Neutrophil (primary cell): Measurements from ENCODE around the gene INPP5B.
"Not testable (repeated sequence)": the region's sequence is repeated elsewhere in the genome, so short reads cannot be mapped to it uniquely, and the experiment has no call there.

Experiments
- H3K27ac ChIP-seq: fragments of 200-600 bp; sonication (generic); 2 replicates; pipeline ENCODE4 v1.5.1; 2016; ENCODE audit warnings: mild to moderate bottlenecking, moderate library complexity
- H3K27me3 ChIP-seq: fragments of 200-600 bp; sonication (generic); 2 replicates; pipeline ENCODE4 v1.6.0; 2016; ENCODE audit warnings: mild to moderate bottlenecking
- H3K36me3 ChIP-seq: fragments of 200-600 bp; sonication (generic); 2 replicates; pipeline ENCODE4 v1.5.1; 2017
- H3K4me1 ChIP-seq, 2 experiments: fragments of 200-600 bp in 1 of 2; sonication (generic) in 1 of 2; 1 replicate in 1 of 2; 2 replicates in 1 of 2; pipeline versions ENCODE4 v1.5.1 to v1.6.1; 2013 to 2016; ENCODE audit warnings: low read depth in 1 of 2, low read length in 1 of 2, mild to moderate bottlenecking in 1 of 2, moderate library complexity in 1 of 2; ENCODE audit not compliant: control insufficient read depth in 1 of 2, insufficient read depth in 1 of 2
- H3K4me3 ChIP-seq, 2 experiments: fragments of 200-600 bp in 1 of 2; sonication (generic) in 1 of 2; 1 replicate in 1 of 2; 2 replicates in 1 of 2; pipeline ENCODE4 v1.5.1; 2013 to 2016; ENCODE audit warnings: low read depth in 1 of 2, low read length in 1 of 2, mild to moderate bottlenecking in 1 of 2, moderate library complexity in 1 of 2
- H3K9me3 ChIP-seq: fragments of 200-600 bp; sonication (generic); 2 replicates; pipeline ENCODE4 v1.5.1; 2016
- TF ChIP-seq, protein P1 (sequence below): fragments of 200-600 bp; sonication (generic); IDR thresholded peaks from 2 replicates; pipeline ENCODE4 v1.5.1; 2016; ENCODE audit warnings: antibody characterized with exemption

Gene INPP5B

DNA sequence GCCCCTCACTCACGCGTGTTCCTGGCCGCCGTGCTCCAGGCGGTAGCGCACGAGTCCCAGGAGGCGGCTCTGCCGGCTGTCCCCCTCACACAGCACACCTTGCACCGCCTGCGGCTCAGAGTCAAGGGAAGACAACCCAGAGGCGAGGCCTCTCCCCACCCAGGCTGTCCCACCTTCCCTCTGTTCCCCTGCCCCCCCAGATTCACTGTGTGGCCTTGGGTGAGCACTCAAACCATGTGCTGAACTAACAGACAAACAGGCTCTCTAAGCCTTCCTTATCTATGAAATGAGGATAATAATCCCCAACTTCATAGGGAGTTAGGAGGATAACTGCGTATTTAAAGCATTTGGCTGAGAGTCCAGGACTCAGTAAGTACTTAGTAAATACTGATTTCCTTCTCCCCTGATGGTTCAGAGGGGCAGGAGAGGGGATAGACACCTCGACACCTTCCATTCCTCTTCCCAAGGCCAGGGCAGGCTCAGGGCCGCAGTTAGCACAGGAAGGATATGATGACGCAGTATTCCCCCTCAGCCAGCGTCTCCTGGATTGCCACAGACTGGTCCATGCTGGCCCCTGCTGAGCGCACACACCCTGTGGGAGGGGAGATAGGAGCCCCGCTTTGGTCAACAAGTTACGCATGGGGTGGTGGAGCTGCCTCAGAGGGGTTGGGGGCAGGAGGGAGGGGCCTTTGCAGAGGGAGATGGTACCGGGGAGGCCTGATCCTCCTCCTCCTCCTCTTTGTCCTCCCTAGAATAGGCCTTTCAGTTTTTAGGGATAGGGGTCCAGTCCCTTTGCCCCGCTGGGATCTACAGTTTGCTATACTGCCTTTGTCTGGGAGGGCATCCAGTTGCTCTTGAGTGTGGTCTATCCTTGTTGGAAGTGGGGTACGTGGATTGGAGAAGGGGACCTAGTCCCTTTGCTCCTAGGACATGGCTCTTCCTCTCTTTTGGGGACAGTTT lies 830 bp downstream of the INPP5B start:
- no peaks in the 10 kb centered on the region for H3K27me3 ChIP-seq
- H3K4me1 ChIP-seq = peaks cover 18 to 20% of the 10 kb centered on the region in 2 experiments
- H3K4me3 ChIP-seq = peak overlapping the region; percentile 53 to 62
- H3K36me3 ChIP-seq = peaks cover 5% of the 10 kb centered on the region
- TF ChIP-seq, protein P1, sequence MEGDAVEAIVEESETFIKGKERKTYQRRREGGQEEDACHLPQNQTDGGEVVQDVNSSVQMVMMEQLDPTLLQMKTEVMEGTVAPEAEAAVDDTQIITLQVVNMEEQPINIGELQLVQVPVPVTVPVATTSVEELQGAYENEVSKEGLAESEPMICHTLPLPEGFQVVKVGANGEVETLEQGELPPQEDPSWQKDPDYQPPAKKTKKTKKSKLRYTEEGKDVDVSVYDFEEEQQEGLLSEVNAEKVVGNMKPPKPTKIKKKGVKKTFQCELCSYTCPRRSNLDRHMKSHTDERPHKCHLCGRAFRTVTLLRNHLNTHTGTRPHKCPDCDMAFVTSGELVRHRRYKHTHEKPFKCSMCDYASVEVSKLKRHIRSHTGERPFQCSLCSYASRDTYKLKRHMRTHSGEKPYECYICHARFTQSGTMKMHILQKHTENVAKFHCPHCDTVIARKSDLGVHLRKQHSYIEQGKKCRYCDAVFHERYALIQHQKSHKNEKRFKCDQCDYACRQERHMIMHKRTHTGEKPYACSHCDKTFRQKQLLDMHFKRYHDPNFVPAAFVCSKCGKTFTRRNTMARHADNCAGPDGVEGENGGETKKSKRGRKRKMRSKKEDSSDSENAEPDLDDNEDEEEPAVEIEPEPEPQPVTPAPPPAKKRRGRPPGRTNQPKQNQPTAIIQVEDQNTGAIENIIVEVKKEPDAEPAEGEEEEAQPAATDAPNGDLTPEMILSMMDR = no peak
- peak overlapping the region; percentile 50 for H3K27ac ChIP-seq
- no peaks in the 10 kb centered on the region for H3K9me3 ChIP-seq

DNA sequence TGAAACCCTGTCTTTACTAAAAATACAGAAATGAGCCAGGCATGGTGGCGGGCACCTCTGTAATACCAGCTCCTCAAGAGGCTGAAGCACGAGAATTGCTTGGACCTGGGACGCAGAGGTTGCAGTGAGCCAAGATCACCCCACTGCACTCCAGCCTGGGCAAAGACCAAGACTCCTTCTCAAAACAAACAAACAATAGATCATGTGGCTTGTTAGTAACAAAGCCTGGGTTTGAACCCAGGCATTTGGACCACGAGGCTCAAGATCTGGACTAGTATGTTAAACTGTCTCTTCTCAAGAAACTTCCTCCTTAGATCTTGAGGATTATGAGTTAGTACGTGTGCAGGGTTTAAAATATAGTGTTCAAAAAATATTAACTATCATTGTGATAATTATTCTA lies 1.6 kb downstream of the INPP5B start:
- Histone ChIP-seq H3K27ac (no peak overlapping the region), H3K4me1 (peaks cover 18 to 20% of the 10 kb centered on the region in 2 experiments), H3K9me3 (no peaks in the 10 kb centered on the region), H3K27me3 (no peaks in the 10 kb centered on the region), H3K4me3 (no peak overlapping the region), H3K36me3 (peaks cover 12% of the 10 kb centered on the region)
- TF ChIP-seq, protein P1 = no peak

DNA sequence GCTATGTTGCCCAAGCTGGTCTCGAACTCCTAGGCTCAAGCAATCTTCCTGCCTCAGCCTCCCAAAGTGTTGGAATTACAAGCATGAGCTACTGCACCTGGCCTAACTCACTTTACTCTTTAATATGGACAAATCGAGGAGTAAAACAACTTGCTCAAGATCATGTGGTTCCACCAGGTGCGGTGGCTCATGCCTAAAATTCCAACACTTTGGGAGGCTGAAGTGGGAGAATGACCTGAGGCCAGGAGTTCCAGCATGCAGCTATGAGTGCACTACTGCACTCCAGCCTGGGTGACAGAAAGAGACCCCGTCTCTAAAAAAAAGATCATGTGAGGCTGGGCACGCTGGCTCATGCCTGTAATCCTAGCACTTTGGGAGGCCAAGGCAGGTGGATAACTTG lies 2.0 kb downstream of the INPP5B start:
- Histone ChIP-seq H3K4me1 (peaks cover 18 to 20% of the 10 kb centered on the region in 2 experiments), H3K9me3 (no peaks in the 10 kb centered on the region), H3K27ac (no peak overlapping the region), H3K4me3 (no peak overlapping the region), H3K36me3 (peaks cover 12% of the 10 kb centered on the region), H3K27me3 (no peaks in the 10 kb centered on the region)
- TF ChIP-seq, protein P1 = no peak

DNA sequence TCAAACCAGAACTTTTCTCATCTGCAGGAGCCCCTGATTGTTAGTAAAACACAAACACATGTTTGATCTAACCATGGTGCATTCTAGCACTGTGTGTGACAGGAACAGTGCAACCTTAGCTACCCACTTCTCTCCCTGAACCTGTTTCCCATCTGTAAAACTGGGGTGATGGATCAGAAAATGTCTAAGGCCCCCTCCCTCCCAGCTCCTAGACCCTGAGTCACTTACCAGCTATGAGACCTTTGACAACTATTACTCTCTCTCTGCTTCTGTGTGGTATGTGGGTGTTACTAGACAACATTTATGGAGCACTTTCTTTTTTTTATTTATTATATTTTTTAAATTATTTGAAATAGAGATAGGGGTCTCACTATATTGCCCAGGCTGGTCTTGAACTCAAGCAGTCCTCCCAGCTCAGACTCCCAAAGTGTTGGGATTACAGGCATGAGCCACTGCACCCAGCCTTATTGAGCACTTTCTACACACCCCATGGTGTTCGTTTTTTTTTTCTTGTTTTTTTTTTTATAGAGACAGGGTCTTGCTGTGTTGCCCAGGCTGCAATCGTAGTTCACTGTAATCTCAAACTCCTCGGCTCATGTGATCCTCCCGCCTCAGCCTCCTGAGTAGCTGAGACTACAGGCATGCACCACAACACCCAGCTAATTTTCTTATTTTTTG lies 2.6 kb downstream of the INPP5B start:
- H3K27ac ChIP-seq = no peak overlapping the region
- peaks cover 18 to 20% of the 10 kb centered on the region in 2 experiments for H3K4me1 ChIP-seq
- H3K27me3 ChIP-seq = no peaks in the 10 kb centered on the region
- no peak overlapping the region for H3K4me3 ChIP-seq
- TF ChIP-seq, protein P1 = no peak
- no peaks in the 10 kb centered on the region for H3K9me3 ChIP-seq
- peaks cover 12% of the 10 kb centered on the region for H3K36me3 ChIP-seq

DNA sequence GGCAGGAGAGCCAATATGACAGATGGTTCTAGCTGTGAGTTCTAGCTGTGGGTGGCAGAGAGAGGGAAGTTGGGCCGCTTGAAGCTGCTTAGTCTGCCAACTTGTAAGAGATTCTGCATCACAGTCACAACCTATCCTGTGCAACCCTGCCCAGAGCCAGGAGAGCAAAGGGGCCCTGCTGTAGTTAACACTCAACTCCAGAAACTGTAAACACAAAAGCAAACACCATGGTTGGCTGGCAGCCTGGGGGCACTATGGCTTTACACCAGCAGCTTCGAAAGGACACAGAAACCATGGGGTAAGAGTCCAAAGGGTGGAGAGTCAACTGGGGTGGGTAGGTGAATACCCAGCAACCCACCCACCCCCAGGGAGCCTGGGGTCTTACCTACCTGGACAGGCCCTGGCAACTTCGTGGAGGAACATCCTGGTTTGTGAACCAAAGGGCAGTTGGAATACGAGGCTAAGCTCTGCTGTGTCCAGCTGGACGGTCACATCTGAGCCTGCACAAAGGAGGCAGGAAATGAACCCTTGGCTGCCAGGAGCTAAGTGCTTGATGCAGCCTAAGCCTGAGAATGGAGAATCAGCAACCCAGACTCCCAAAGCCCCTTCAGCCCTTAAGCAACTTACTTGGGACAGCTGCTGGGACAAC lies 6.4 kb downstream of the INPP5B start:
- TF ChIP-seq, protein P1 = no peak
- Histone ChIP-seq H3K9me3 (no peaks in the 10 kb centered on the region), H3K4me1 (no peaks in the 10 kb centered on the region), H3K27ac (no peak overlapping the region), H3K27me3 (no peaks in the 10 kb centered on the region), H3K4me3 (no peak overlapping the region), H3K36me3 (peaks cover 12% of the 10 kb centered on the region)

DNA sequence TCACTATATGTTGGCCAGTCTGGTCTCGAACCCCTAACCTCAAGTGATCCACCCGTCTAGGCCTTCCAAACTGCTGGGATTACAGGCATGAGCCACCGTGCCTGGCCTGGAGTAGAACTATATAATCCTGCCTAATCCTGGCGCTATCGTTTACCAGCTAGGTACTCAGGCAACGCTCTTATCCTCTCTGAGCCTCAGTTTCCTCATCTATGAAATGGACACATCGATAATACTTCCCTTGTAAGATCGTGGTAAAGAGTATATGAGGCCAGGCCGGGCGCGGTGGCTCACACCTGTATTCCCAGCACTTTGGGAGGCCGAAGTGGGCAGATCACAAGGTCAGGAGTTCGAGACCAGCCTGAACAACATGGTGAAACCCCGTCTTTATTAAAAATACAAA lies 10.1 kb downstream of the INPP5B start:
- H3K9me3 ChIP-seq, H3K4me1 ChIP-seq, H3K27ac ChIP-seq, H3K27me3 ChIP-seq, H3K36me3 ChIP-seq, H3K4me3 ChIP-seq: not testable (repeated sequence)
